ENCODE results near the gene ACSL6.

Gene ACSL6

GRCh38 chr5:132017316-132017715, 5.9 kb upstream of the ACSL6 start:
- DNase-seq (ENCODE audit: low spot score), result no peak

GRCh38 chr5:132016721-132017250, 5.3 kb upstream of the ACSL6 start:
- no peak for DNase-seq (ENCODE audit: low spot score)

- no peak for DNase-seq (ENCODE audit: low spot score)
Measured at GRCh38 chr5:132013711-132014110, 2.3 kb upstream of the ACSL6 start.

GRCh38 chr5:132013006-132013689, 1.7 kb upstream of the ACSL6 start:
- no peak for DNase-seq (ENCODE audit: low spot score)

GRCh38 chr5:132012371-132013005, 1.0 kb upstream of the ACSL6 start:
- DNase-seq (ENCODE audit: low spot score), result peak; percentile 72

GRCh38 chr5:132010989-132011621, 353 bp downstream of the ACSL6 start:
- no peak for DNase-seq (ENCODE audit: low spot score)

- no peak for DNase-seq (ENCODE audit: low spot score)
Measured at GRCh38 chr5:132010645-132010988, 841 bp downstream of the ACSL6 start.

- DNase-seq (ENCODE audit: low spot score), result no peak
Measured at GRCh38 chr5:132009706-132010405, 1.6 kb downstream of the ACSL6 start.

- DNase-seq (ENCODE audit: low spot score), result no peak
Measured at GRCh38 chr5:132008961-132009680, 2.3 kb downstream of the ACSL6 start.

- DNase-seq (ENCODE audit: low spot score), result no peak
Measured at GRCh38 chr5:132008163-132008473, 3.3 kb downstream of the ACSL6 start.

GRCh38 chr5:132007399-132008162, 3.9 kb downstream of the ACSL6 start:
- DNase-seq (ENCODE audit: low spot score), result peak; percentile 83

GRCh38 chr5:132006331-132007120, 4.9 kb downstream of the ACSL6 start:
- DNase-seq (ENCODE audit: low spot score), result no peak

GRCh38 chr5:132005591-132005990, 5.9 kb downstream of the ACSL6 start:
- no peak for DNase-seq (ENCODE audit: low spot score)

- no peak for DNase-seq (ENCODE audit: low spot score)
Measured at GRCh38 chr5:132003982-132004381, 7.5 kb downstream of the ACSL6 start.

GRCh38 chr5:132003170-132003744, 8.2 kb downstream of the ACSL6 start:
- DNase-seq (ENCODE audit: low spot score), result no peak

- DNase-seq (ENCODE audit: low spot score), result no peak
Measured at GRCh38 chr5:132002757-132003156, 8.7 kb downstream of the ACSL6 start.

- DNase-seq (ENCODE audit: low spot score), result peak; percentile 36
Measured at GRCh38 chr5:132001647-132002561, 9.6 kb downstream of the ACSL6 start.

- no peak for DNase-seq (ENCODE audit: low spot score)
Measured at GRCh38 chr5:132000677-132001453, 10.6 kb downstream of the ACSL6 start.

- no peak for DNase-seq (ENCODE audit: low spot score)
Measured at GRCh38 chr5:132000241-132000490, 11.3 kb downstream of the ACSL6 start.

Data from AG08395 (cell line).